Endometrial microvascular endothelial cells (primary cell): ENCODE results near the gene PGA4. TPM values are rescaled to one million over a fixed set of nuclear protein-coding genes. Genes with fewer than 3 reads are reported as not detected.
"Not testable (repeated sequence)": the region's sequence is repeated elsewhere in the genome, so short reads cannot be mapped to it uniquely, and the experiment has no call there.

Experiments
- in situ Hi-C: cut with HindIII; loops from 2 replicates; pipeline ENCODE4 v1.10.0; 2017; ENCODE audit warnings: low sequenced_read_pairs, low pct_unique_long_range_greater_than_20kb; ENCODE audit errors: inconsistent ontology term
- total RNA-seq: library from RNA; depleted of rRNA; stranded (reverse); fragments of >200 nt; gene quantifications from one replicate; pipeline ENCODE4 v1.2.3, GENCODE V29; 2015; ENCODE audit errors: inconsistent ontology term

PGA4 gene
- total RNA-seq: not detected

DNA sequence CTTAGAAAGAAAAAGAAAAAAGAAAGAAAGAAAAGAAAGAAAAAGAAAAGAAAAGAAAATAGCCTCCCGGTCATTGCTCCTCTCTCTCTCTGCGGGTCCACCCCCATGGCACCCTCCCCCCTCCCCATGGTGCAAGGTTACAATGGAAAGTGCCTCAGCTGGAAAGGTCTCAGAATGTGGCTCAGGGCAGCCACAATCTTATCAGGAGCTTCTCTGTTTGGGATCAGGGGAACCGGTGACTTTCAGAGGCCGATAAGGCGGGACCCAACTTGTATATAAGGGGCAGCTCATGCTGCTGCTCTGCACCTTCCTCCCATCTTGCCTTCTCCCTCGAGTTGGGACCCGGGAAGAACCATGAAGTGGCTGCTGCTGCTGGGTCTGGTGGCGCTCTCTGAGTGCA, at the start of gene PGA4:
PGA4 (plus strand) TSS at position 301 of the 400 bp plus-strand sequence; CDS start at position 355, 54 bp downstream.
- in situ Hi-C loops: not testable (repeated sequence)

DNA sequence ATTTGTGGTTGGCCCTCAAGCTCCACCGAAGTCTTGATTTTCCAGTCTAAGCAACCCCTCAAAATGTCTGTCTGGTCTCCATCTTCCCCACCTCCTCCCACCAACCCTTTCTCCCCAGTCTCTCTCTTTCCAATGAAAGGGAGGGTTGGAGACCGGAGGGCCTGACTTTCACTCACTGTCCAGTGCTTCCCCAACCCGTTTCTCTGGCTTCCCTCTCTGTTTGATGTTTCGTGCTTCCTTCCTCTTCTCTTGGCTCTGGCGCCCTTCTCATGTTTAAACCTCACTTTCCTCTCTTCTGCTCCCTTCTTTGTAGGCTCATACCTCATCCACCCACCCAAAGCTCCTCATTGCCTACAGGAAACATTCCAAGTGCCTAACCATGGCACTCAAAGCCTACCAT, 49.8 kb upstream of the PGA4 start:
- in situ Hi-C loops: no loop called here

DNA sequence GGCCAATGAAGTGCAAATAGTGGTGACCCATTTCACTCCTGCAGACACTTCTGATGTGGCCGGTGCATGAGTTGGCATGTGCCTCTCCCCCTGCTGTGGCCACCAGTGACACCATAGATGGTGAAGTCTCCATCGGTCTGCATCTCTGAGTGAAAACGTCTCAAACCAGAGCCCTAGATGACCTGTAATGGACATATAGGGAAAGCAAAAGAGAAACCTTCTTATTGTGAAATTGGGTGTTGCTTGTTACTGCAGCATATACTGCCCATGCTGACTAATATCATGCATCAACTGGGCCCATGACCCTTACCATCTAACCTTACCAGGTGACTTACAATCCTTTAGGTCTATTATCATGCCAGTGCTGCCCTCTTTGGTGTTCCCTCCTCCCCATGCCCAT, 49.3 kb upstream of the PGA4 start:
- in situ Hi-C loops: no loop called here

DNA sequence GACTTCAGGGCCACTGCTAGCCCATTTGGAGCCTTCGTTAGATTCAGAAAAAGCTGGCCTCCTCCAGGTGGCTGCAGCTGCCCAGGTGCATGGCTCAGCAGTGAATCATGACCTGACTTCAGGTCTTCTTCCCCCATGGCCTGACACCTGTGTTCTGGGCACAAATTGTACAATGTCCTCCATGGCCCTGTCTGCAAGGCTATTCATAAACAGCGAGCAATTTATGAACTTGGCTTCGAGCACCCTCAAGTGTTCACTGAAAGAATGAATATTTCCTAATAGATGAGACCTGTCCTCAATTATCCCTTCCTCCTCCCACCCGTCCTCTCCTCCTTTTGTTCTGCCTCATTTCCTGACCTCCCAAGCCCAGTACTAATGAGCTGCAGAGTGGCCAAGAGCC, 48.7 kb upstream of the PGA4 start:
- in situ Hi-C loops: no loop called here

DNA sequence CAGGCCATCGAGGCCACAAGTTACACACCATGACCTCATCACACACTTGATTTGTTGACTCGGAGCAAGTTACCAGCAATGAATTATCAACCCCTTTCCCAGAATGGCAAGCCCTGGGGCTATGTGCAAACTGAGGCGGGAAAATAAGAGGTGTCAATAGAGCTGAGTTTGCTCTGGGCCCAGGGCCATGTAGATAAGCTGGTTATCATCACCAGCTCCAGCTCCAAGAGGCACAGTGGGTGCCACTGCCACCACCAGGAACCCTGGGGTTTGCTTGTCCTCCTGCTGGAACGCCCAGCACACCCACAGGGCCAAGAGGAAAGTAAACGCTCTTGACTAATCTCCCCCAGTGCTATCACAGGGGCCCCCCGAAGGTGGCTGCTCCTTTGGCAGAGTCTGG, 47.9 kb upstream of the PGA4 start:
- in situ Hi-C loops: no loop called here

DNA sequence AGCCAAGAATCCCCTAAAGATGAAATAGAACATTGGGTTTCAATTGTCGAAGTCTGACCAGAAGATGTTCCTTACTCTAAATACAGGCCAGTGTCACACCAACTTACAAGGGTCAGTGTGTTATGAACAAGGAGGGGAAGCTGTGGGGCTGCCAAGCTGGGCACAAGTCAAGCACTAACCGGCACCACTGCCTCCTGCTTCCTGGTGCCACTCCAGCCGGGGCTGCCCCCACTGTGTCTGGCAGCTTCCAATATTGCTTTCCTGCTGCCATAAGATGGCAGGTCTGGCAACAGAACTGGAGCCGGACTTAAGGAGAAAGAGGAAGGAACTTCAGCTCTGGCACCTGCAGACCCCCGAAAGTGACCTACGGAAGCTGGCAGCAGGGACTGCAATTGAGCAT, 47.2 kb upstream of the PGA4 start:
- in situ Hi-C loops: no loop called here

DNA sequence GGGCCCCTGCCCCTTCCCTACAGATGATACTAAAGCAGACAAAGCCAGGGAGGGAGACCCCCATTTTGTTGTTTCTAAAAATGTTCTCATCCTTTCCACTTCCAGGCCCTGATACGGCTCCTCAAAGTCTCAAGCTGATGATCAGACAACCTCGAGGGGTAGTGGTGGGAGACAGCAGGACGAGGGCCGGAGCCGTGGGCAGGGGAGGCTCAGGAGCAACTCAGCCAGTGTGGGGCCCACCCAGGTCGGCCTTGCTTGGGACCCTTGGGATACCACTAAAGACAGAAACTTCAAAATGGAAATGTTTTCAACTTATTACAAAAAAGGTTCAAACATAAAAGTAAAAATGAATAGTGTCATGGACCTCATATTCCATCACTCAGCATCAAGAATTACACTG, 45.7 kb upstream of the PGA4 start:
- in situ Hi-C loops: no loop called here

DNA sequence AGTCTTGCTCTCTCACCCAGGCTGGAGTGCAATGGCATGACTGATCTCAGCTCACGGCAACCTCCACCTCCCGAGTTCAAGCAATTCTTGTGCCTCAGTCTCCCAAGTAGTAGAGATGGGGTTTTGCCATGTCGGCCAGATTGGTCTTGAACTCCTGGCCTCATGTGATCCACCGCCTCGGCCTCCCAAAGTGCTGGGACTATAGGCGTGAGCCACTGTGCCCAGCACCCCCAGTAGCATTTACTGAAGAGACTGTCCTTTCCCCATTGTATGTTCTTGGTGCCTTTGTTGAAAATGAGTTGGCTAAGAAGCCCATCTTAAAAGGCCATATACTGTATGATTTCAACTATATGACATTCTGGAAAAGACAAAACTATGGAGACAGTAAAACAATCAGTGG, 41.9 kb upstream of the PGA4 start:
- in situ Hi-C loops: not testable (repeated sequence)

DNA sequence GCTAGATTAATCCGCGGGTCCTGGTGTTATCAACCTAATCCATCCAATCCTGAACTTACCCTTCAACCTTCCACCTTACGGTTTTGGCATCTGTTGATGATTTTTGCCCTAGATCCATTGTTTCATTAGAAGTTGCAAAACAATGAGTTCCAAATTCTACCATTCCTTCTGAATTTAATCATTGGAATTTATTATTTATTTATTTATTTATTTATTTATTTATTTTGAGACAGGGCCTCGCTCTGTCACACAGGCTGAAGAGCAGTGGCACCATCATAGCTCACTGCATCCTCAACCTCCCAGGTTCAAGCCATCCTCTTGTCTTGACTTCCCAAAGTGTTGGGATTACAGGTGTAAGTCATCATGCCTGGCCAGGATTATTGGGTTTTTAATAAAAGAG, 40.7 kb upstream of the PGA4 start:
- in situ Hi-C loops: no loop called here

DNA sequence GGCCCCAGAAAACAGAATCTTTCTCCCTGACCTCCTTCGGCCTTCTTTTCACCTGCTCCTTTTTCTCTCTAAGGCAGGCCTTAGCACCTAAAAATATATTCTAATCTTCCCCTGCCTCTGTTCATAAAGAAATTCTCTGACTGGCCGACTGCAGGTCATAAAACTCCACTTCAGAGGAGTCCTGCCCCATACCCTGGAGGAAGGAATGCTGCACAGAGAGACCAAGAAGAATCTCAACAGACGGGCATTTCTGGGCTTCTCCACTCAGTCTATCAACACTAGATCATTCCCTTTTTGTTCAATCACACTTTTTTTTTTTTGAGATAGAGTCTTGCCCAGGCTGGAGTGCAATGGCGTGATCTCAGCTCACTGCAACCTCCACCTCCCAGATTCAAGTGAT, 38.5 kb upstream of the PGA4 start:
- in situ Hi-C loops: no loop called here

DNA sequence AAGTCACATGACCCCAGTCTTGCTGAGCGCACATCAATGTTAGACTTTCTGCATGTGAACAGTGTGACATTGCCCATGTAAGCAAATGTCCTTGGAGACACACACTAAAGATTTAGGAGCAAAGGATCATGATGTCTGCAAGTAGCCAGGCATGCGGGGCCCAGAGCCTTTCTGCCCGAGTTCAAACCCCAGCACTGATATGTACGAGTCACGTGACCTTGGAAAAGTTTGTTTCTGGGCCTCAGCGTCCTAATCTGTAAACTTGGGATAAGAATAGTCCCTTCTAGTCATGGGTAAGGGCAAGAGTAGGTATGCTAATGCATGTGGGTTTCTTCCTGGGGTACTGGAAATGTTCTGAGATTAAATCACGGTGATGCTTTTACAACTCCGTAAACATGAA, 35.6 kb upstream of the PGA4 start:
- in situ Hi-C loops: no loop called here

DNA sequence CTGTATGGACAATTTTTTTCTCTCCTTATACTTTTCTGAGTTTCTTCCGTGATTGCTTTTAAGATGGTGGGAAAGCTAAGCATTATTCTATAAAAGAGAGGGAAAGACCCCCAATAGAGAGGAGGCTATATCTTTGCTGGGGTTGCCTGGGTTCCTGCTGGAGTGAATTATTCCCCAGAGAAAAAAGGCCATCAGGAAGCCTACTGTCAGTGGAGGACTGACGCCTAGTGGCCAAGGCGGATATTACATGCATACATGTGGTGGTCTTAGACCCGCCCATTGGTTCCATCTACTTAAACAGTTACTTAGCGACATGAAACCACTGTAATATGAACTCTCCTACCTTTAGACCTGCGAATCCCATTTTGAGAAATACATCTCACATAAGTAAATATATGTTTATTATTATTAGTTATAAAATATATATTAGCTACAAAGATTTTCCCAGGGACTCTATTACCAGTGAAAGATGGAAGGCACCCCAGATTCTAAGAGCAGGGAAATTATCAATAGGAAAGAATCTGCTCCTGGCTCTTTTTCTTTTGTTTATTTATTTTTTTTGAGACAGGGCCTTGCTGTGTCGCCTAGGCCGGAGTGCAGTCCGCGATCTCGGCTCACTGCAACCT, 34.5 kb upstream of the PGA4 start:
- in situ Hi-C loops: no loop called here

DNA sequence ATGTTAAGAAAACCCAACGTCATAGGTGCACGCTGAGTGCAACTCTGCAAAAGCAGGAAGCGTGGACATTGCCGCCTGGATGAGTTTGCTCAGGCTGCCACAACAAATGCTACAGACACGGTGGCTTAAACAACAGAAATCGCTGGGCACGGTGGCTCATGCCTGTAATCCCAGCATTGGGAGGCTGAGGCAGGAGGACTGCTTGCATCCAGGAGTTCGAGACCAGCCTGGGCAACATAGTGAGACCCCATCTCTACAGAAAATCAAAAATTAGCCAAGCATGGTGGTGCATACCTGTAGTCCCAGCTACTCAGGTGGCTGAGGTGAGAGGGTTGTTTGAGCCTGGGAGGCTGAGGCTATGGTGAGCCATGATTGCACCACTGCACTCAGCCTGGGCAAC, 32.2 kb upstream of the PGA4 start:
- in situ Hi-C loops: no loop called here

DNA sequence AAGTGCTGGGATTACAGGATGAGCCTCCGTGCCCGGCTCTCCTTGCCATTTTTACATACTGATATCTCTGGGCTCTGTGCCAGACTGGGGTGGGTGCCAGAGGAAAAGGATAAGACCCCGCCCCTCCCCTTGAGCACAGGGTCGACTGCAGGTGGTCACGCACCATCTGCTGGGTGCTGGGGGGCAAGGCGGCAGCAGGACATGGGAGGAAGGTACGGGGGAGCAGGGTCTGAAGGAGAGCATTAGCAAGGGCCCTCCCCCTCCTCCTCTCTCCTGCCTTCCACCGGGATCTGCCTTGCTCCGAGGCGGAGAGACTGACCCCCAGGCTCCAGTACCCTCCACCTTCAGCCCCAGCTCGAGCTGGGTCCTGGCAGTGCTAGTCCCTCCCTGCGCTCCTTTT, 28.6 kb upstream of the PGA4 start:
- in situ Hi-C loops: no loop called here

DNA sequence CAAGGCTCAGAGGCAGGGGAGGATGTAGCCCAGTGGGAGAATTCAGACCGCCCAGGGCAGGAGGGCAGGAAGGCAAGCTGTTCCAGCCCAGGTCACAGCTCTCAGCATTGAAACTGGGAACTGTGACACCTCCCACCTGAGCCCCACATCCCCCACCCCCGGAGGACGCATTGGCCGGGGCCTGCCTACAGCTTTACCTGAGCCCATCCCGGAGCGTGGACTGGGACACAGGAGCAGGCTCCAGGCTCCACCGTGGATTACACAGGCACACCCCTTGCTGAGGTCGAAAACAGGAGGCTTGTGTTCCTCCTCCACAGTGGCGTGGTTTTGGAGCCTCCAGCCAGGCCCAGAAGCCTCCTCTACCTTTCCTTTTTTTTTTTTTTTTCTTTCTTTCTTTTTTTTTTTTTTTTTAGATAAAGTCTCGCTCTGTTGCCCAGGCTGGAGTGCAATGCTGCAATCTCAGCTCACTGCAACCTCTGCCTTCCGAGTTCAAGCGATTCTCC, 27.9 kb upstream of the PGA4 start:
- in situ Hi-C loops: no loop called here

DNA sequence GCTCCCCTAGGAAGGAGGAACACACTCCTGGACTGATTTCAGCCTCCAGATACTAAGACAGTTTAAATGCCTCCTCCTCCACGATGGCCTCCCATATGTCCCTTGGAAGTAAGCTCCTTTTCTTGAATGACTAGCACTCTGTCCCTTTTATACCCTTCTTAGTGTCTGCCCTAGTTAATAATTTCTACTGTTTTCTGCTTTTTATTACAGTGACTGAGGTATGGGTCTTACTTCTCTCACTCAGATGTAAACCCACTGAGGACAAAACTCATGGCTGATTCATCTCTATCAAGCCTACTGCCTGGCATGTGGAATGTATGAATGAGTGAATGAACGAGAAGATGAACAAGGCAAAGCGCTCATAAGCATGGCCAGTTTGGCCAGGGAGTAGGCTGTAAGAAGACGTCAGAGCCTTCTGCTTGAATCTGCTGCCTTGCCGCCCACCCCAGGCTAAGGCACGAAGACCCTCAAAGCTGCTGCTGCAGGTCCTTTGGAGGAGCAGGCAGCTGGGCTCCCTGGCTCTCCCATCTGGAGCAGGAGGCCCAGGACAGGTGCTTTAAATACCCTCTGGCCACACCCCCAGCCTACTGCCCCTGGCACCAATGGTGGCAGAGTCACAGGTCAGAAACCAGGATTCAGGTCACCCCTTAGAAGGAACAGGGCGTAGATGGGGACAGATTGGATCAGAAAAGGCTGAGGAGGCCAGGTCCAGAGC, 27.0 kb upstream of the PGA4 start:
- in situ Hi-C loops: no loop called here

DNA sequence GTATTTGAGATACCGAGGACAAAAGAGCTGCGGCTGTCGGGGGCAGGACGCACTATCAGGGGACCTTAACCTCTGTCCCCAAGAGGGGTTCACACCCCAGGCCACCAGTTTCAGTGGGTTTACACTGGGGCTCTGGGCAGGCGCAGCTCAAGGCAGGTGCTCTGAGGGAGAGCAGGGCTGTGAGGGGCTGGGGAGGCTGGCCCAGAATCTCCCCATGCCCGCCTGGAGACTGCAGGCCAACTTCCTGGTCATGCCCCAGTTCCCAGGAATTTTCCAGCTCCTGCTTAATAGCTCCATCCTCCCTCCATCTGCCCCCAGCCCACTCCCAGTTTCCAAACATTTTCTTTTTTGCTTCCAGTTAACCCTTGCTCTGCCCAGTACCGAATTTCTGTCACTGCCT, 26.4 kb upstream of the PGA4 start:
- in situ Hi-C loops: no loop called here

DNA sequence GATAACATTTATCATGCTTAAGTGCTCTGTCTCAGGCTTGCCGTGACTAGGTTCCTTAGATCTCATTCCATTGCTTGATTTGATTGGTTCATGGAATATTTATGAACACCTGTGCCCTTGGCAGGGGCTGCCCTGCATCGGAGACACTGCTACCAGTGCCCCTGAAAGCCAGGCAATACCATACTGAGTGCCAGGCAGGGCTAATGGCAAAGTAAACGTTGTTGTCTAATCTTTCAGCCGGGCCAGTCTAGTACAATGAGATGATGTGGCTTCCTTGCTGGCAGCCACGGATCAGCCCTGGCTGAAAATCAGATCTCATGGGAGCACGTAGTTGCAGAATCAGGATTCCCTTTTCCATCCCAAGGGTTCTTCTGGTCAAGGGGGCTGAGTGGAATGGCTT, 23.8 kb upstream of the PGA4 start:
- in situ Hi-C loops: no loop called here

DNA sequence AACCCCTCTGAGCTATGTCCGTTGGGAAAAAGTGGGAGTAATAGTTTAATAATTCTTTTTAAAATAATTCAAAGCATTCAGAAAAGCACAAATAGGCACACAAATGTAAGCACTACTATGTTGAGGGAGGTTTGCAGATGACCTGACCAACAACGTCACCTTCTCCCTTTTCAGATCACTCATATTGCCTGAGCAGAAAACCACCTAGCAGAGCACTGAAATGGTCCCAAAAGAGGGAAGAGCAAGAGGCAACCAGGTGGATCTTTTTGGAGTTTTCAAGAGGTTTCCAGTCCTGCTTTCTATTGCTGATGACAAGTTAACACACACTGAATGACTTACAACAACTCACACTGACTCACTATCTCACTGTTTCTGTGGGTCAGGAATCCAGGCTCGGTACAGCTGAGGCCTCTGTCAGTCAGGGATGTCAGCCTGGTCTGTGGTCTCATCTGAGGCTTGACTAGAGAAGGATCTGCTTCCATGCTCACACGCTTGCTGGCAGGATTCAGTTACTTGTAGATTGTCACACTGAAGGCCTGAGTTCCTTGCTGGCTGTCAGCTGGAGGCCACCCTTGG, 23.1 kb upstream of the PGA4 start:
- in situ Hi-C loops: no loop called here

DNA sequence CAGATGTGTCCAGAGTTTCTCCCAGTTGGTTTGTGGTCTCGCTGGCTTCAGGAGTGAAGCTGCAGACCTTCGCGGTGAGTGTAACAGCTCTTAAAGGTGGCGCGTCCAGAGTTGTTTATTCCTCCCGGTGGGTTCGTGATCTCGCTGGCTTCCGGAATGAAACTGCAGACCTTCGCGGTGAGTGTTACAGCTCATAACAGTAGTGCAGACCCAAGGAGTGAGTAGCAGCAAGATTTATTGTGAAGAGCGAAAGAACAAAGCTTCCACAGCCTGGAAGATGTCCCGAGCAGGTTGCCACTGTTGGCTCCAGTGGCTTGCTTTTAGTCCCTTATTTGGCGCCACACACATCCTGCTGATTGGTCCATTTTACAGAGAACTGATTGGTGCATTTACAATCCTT, 20.7 kb upstream of the PGA4 start:
- in situ Hi-C loops: no loop called here
